HepG2 (cell line): ENCODE results near the gene CD6. TPM values are rescaled to one million over a fixed set of nuclear protein-coding genes. Genes with fewer than 3 reads are reported as not detected.

Experiments
- ATAC-seq: fragments of 200-7000 bp; cut with Tn5 transposase; 3 replicates; pipeline ENCODE4 v1.9.1; 2020; ENCODE audit warnings: mild to moderate bottlenecking, moderate library complexity
- BruUV-seq: library from RNA; stranded (reverse); fragments of 400-500 nt; replicated peaks from 2 replicates; lab custom pipeline; 2021; lab: Mats Ljungman, UMichigan
- CTCF ChIA-PET: fragments of 300-600 bp; formaldehyde crosslinking; extraction: SDS; loops from one replicate; lab custom pipeline; 2021; ENCODE audit warnings: low total read pairs, inconsistent platforms, low intra/inter-chr PET ratio; lab: Yijun Ruan, JAX
- POLR2A ChIA-PET: fragments of 350-600 bp; sonication (Branson Sonifier 250); formaldehyde crosslinking; loops from one replicate; lab custom pipeline; 2020; ENCODE audit warnings: antibody characterized with exemption, inconsistent platforms; lab: Yijun Ruan, JAX
- DNase-seq: peaks from one replicate; pipeline ENCODE4 v3.0.0-alpha.2; 2015; ENCODE audit warnings: low spot score
- FAIRE-seq: peaks from 3 replicates; lab custom pipeline; 2011; peaks lifted over from hg19 to GRCh38; lab: Jason Lieb, UNC
- H2AFZ ChIP-seq: one replicate; pipeline ENCODE4 v1.6.1; 2011; ENCODE audit warnings: low read length, inconsistent platforms
- H3K27ac ChIP-seq: fragments of 300-600 bp; 3 replicates; pipeline ENCODE4 v1.8.0; 2011; ENCODE audit warnings: mixed run types, mild to moderate bottlenecking, mixed read lengths, low read length, inconsistent platforms; ENCODE audit not compliant: insufficient read depth; ENCODE audit errors: extremely low read length
- H3K27me3 ChIP-seq, 2 experiments: fragments of 200-600 bp in 1 of 2; 2 replicates in 1 of 2; 3 replicates in 1 of 2; pipeline versions ENCODE4 v1.6.0 to v1.8.0; 2011; ENCODE audit warnings: low read length in 2 of 2, mild to moderate bottlenecking in 2 of 2, moderate library complexity in 2 of 2, inconsistent platforms in 1 of 2; ENCODE audit not compliant: insufficient read depth in 2 of 2, control insufficient read depth in 1 of 2
- H3K36me3 ChIP-seq, 2 experiments: fragments of 200-600 bp in 1 of 2; replicated peaks in 1 of 2; 2 replicates in 1 of 2; 3 replicates in 1 of 2; pipeline versions ENCODE4 v1.5.1 to v1.8.0; 2011; ENCODE audit warnings: low read length in 2 of 2, inconsistent platforms in 1 of 2; ENCODE audit not compliant: insufficient read depth in 2 of 2, control insufficient read depth in 1 of 2
- H3K4me1 ChIP-seq: 2 replicates; pipeline ENCODE4 v1.5.1; 2012; ENCODE audit warnings: low read length, inconsistent platforms; ENCODE audit not compliant: insufficient read depth
- H3K4me2 ChIP-seq: 2 replicates; pipeline ENCODE4 v1.6.0; 2011; ENCODE audit warnings: low read depth, low read length, inconsistent platforms
- H3K4me3 ChIP-seq, 3 experiments: fragments of 200-600 bp in 1 of 3; sonication (generic), shearing (Covaris generic) in 1 of 3; replicated peaks in 1 of 3; 2 replicates each; pipeline ENCODE4 v1.5.1; 2011 to 2016; ENCODE audit warnings: low read length in 3 of 3, inconsistent platforms in 2 of 3, low read depth in 2 of 3, mild to moderate bottlenecking in 2 of 3, control low read depth in 1 of 3, mixed read lengths in 1 of 3; ENCODE audit not compliant: insufficient read depth in 1 of 3
- H3K79me2 ChIP-seq: one replicate; pipeline ENCODE4 v1.6.1; 2011; ENCODE audit warnings: low read length, inconsistent platforms; ENCODE audit not compliant: insufficient read depth
- H3K9ac ChIP-seq: 2 replicates; pipeline ENCODE4 v1.6.0; 2011; ENCODE audit warnings: mild to moderate bottlenecking, low read depth, low read length, inconsistent platforms; ENCODE audit not compliant: insufficient read depth
- H3K9me3 ChIP-seq: 2 replicates; pipeline ENCODE4 v1.5.1; 2012; ENCODE audit warnings: mild to moderate bottlenecking, low read length
- H4K20me1 ChIP-seq: 2 replicates; pipeline ENCODE4 v1.6.0; 2011; ENCODE audit warnings: inconsistent platforms, mild to moderate bottlenecking, low read length, moderate library complexity; ENCODE audit not compliant: insufficient read depth
- BRD4 ChIP-seq: sonication (generic); formaldehyde crosslinking; IDR thresholded peaks from 2 replicates; pipeline ENCODE4 v1.4.0; 2020; ENCODE audit warnings: missing genetic modification reagents
- CEBPB ChIP-seq: IDR thresholded peaks from 2 replicates; pipeline ENCODE4 v1.6.1; 2011; ENCODE audit warnings: low read depth, low read length, improper control_type of control experiment, borderline replicate concordance
- FOXA1 ChIP-seq, 2 experiments: fragments of 450-650 bp in 1 of 2; sonication (generic) in 1 of 2; formaldehyde crosslinking in 1 of 2; IDR thresholded peaks; 2 replicates each; pipeline versions ENCODE4 v1.4.0 to v1.6.1; 2016 to 2020; ENCODE audit warnings: missing genetic modification reagents in 1 of 2
- RBM39 ChIP-seq: fragments of 200-400 bp; formaldehyde crosslinking; IDR thresholded peaks from one replicate; pipeline ENCODE4 v1.6.1; 2018; ENCODE audit warnings: antibody characterized with exemption, mild to moderate bottlenecking, low read depth, low read length; ENCODE audit not compliant: poor library complexity, severe bottlenecking
- TGIF2 ChIP-seq: IDR thresholded peaks from 2 replicates; pipeline ENCODE4 v1.6.1; 2016; ENCODE audit warnings: control low read depth, missing compliant biosample characterization
- ZMYM3 ChIP-seq: sonication (generic); formaldehyde crosslinking; IDR thresholded peaks from 2 replicates; pipeline ENCODE4 v1.5.1; 2020; ENCODE audit warnings: mild to moderate bottlenecking, missing genetic modification reagents
- ZNF10 ChIP-seq: sonication (generic); formaldehyde crosslinking; IDR thresholded peaks from 2 replicates; pipeline ENCODE4 v1.4.0; 2020; ENCODE audit warnings: mild to moderate bottlenecking, low read depth, missing genetic modification reagents, borderline replicate concordance
- ZNF101 ChIP-seq: sonication (generic); formaldehyde crosslinking; IDR thresholded peaks from 2 replicates; pipeline ENCODE4 v1.4.0; 2020; ENCODE audit warnings: mild to moderate bottlenecking, low read depth, missing genetic modification reagents, borderline replicate concordance
- ZNF136 ChIP-seq: sonication (generic); formaldehyde crosslinking; IDR thresholded peaks from 2 replicates; pipeline ENCODE4 v1.8.1; 2022; ENCODE audit warnings: low read depth, mild to moderate bottlenecking, moderate library complexity, missing genetic modification reagents
- ZNF224 ChIP-seq: sonication (generic); formaldehyde crosslinking; IDR thresholded peaks from 2 replicates; pipeline ENCODE4 v1.5.0; 2020; ENCODE audit warnings: mild to moderate bottlenecking, missing genetic modification reagents
- ZNF253 ChIP-seq: sonication (generic); formaldehyde crosslinking; IDR thresholded peaks from 2 replicates; pipeline ENCODE4 v1.8.0; 2022; ENCODE audit warnings: mild to moderate bottlenecking, missing genetic modification reagents, borderline replicate concordance
- ZNF746 ChIP-seq: sonication (generic); formaldehyde crosslinking; IDR thresholded peaks from 2 replicates; pipeline ENCODE4 v1.8.0; 2022; ENCODE audit warnings: mild to moderate bottlenecking, missing genetic modification reagents
- WGBS: methylation state at CpG from one replicate; pipeline ENCODE4 v1.1.6; 2017; ENCODE audit warnings: low lambda C conversion rate; 5-methylcytosine and 5-hydroxymethylcytosine counted together
- in situ Hi-C: cut with HindIII; loops from 2 replicates; pipeline ENCODE4 v1.10.0; 2017; ENCODE audit warnings: low pct_unique_long_range_greater_than_20kb; ENCODE audit not compliant: extremely low pct_ligation_motif_present
- intact Hi-C: fragments of 100-400 bp; cut with micrococcal nuclease; formaldehyde crosslinking; loops from one replicate; pipeline ENCODE4 v1.10.0; 2022; ENCODE audit not compliant: unreplicated experiment
- polyA plus RNA-seq, 8 experiments: library from polyadenylated mRNA; depleted of rRNA in 3 of 8; stranded (reverse) in 7 of 8; unstranded in 1 of 8; fragments of >200 nt; fragmentation: Illumina TruSeq in 4 of 8; extraction: Trizol in 4 of 8; gene quantifications; 2 replicates each; pipeline versions ENCODE4 v1.2.1 to v1.2.3, GENCODE V29; 2011 to 2016; ENCODE audit warnings: low read depth in 4 of 8, missing spikeins in 1 of 8, mixed read lengths in 1 of 8; ENCODE audit not compliant: insufficient read depth in 1 of 8
- total RNA-seq, 5 experiments: library from RNA; depleted of rRNA; stranded (reverse); fragments of >200 nt; fragmentation: Illumina TruSeq; extraction: Trizol; gene quantifications; 2 replicates each; pipeline ENCODE4 v1.2.3, GENCODE V29; 2016; ENCODE audit warnings: low read depth in 1 of 5
- TF ChIP-seq, protein P1 (sequence below): sonication (generic); formaldehyde crosslinking; IDR thresholded peaks from 2 replicates; pipeline ENCODE4 v1.9.0; 2022; ENCODE audit warnings: missing genetic modification reagents, mild to moderate bottlenecking, borderline replicate concordance
- TF ChIP-seq, protein P2 (sequence below): IDR thresholded peaks from 2 replicates; pipeline ENCODE4 v1.6.1; 2016; ENCODE audit warnings: low read depth, control low read depth
- TF ChIP-seq, protein P3 (sequence below): sonication (generic); formaldehyde crosslinking; IDR thresholded peaks from 2 replicates; pipeline ENCODE4 v1.4.0; 2020; ENCODE audit warnings: missing genetic modification reagents

CD6 gene
- total and polyA plus RNA-seq, 2 of the 13 experiments (the other 11 are each of a cell fraction or from before 2014, with no cell fraction given): not detected

DNA sequence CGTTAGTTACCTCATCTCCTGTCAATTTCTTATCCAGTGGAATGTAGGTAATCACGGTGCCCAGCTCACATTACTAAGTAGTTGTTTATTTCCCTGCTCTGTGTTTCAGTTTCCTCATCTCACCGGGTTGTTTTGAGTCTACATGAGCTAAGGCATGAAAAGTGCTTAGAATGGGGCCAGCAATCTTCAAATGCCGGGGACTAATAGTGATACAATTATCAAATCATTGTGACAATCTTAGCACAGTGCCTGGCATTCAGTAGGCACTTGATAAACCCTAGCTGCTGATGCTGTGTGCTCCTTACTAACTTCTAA, 77.5 kb downstream of the CD6 start:
- TF ChIP-seq, protein P1, sequence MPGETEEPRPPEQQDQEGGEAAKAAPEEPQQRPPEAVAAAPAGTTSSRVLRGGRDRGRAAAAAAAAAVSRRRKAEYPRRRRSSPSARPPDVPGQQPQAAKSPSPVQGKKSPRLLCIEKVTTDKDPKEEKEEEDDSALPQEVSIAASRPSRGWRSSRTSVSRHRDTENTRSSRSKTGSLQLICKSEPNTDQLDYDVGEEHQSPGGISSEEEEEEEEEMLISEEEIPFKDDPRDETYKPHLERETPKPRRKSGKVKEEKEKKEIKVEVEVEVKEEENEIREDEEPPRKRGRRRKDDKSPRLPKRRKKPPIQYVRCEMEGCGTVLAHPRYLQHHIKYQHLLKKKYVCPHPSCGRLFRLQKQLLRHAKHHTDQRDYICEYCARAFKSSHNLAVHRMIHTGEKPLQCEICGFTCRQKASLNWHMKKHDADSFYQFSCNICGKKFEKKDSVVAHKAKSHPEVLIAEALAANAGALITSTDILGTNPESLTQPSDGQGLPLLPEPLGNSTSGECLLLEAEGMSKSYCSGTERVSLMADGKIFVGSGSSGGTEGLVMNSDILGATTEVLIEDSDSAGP (CRISPR knock-in tag): no peak
- TF ChIP-seq ZNF136 (no peak), BRD4 (CRISPR knock-in tag) (no peak), RBM39 (no peak)
- FAIRE-seq (no peak), DNase-seq (no peak), ATAC-seq (no peak)
- Histone ChIP-seq H2AFZ (no peak overlapping the region), H3K9ac (no peak overlapping the region), H3K36me3 (no peaks in the 10 kb centered on the region), H3K4me3 (no peak overlapping the region), H3K27ac (no peak overlapping the region), H3K9me3 (no peaks in the 10 kb centered on the region), H3K27me3 (peaks cover 2 to 65% of the 10 kb centered on the region in 2 experiments; a peak in 4 of 5 replicates), H4K20me1 (no peaks in the 10 kb centered on the region), H3K79me2 (no peaks in the 10 kb centered on the region), H3K4me1 (no peaks in the 10 kb centered on the region), H3K4me2 (no peak overlapping the region)
- BruUV-seq: no TSS peak
- CTCF ChIA-PET: no interaction called here
- in situ Hi-C loops (no loop called here), intact Hi-C loops (no loop called here)
- POLR2A ChIA-PET: no interaction called here
- 5% methylated on average over 4 of the region's 4 CpGs for WGBS

DNA sequence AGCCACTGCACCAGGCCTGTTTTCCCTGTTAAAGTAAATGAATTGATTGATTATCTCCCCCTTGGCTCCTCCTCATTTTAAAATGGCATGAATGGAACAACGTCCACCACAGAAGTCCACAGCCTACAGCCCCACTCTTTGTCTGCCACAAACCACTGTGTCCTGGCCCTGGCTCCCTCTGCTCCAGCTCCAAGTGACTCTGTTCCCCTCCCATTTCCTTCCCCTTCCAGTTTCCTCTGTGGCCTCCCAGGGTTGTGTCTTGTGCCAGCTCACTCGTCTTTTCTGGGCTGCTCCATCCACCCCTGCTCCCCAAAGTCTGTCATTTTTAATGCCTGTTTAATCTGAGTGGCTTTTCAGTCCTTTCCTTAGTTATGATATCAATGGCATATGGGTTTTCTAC, 78.4 kb downstream of the CD6 start:
- FAIRE-seq (no peak), ATAC-seq (no peak), DNase-seq (no peak)
- no peak overlapping the region for H3K4me2 ChIP-seq
- BruUV-seq: no TSS peak
- H3K27me3 ChIP-seq: peaks cover 2 to 68% of the 10 kb centered on the region in 2 experiments; a peak in 4 of 5 replicates
- H2AFZ ChIP-seq: no peak overlapping the region
- intact Hi-C loops (no loop called here), in situ Hi-C loops (no loop called here)
- H3K9me3 ChIP-seq: no peaks in the 10 kb centered on the region
- ChIA-PET POLR2A (no interaction called here), CTCF (no interaction called here)
- no peaks in the 10 kb centered on the region for H4K20me1 ChIP-seq
- no peak overlapping the region for H3K4me3 ChIP-seq
- H3K9ac ChIP-seq: no peak overlapping the region
- no peaks in the 10 kb centered on the region for H3K36me3 ChIP-seq
- WGBS: 0% methylated on average over 2 of the region's 2 CpGs
- H3K27ac ChIP-seq: no peak overlapping the region
- H3K4me1 ChIP-seq: no peaks in the 10 kb centered on the region
- no peaks in the 10 kb centered on the region for H3K79me2 ChIP-seq
- no peak for TF ChIP-seq ZNF10
- TF ChIP-seq ZNF253: no peak
- TF ChIP-seq TGIF2 (CRISPR knock-in tag): no peak
- TF ChIP-seq CEBPB: no peak
- no peak for TF ChIP-seq ZMYM3
- TF ChIP-seq, protein P2, sequence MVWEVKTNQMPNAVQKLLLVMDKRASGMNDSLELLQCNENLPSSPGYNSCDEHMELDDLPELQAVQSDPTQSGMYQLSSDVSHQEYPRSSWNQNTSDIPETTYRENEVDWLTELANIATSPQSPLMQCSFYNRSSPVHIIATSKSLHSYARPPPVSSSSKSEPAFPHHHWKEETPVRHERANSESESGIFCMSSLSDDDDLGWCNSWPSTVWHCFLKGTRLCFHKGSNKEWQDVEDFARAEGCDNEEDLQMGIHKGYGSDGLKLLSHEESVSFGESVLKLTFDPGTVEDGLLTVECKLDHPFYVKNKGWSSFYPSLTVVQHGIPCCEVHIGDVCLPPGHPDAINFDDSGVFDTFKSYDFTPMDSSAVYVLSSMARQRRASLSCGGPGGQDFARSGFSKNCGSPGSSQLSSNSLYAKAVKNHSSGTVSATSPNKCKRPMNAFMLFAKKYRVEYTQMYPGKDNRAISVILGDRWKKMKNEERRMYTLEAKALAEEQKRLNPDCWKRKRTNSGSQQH (CRISPR knock-in tag): no peak
- TF ChIP-seq, protein P3, sequence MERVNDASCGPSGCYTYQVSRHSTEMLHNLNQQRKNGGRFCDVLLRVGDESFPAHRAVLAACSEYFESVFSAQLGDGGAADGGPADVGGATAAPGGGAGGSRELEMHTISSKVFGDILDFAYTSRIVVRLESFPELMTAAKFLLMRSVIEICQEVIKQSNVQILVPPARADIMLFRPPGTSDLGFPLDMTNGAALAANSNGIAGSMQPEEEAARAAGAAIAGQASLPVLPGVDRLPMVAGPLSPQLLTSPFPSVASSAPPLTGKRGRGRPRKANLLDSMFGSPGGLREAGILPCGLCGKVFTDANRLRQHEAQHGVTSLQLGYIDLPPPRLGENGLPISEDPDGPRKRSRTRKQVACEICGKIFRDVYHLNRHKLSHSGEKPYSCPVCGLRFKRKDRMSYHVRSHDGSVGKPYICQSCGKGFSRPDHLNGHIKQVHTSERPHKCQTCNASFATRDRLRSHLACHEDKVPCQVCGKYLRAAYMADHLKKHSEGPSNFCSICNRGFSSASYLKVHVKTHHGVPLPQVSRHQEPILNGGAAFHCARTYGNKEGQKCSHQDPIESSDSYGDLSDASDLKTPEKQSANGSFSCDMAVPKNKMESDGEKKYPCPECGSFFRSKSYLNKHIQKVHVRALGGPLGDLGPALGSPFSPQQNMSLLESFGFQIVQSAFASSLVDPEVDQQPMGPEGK (CRISPR knock-in tag): no peak
- TF ChIP-seq ZNF224 (CRISPR knock-in tag): no peak
- TF ChIP-seq ZNF101 (CRISPR knock-in tag): no peak
- TF ChIP-seq FOXA1 (IDR thresholded peaks at IDR 0.05): no peak
- no peak for TF ChIP-seq FOXA1 (CRISPR knock-in tag; IDR thresholded peaks at IDR 0.05)
- TF ChIP-seq ZNF746 (CRISPR knock-in tag): no peak
